GM10266 (cell line): ENCODE data around the gene SCAMP4.

Experiments
- DNase-seq: peaks from one replicate; pipeline ENCODE4 v3.0.0; 2012; ENCODE audit errors: extremely low spot score
- TF ChIP-seq, protein P1 (sequence below): IDR thresholded peaks from 2 replicates; pipeline ENCODE4 v1.5.1; 2012; ENCODE audit warnings: mild to moderate bottlenecking, low read depth; ENCODE audit not compliant: control insufficient read depth, insufficient read depth; ENCODE audit errors: missing control alignments

Gene SCAMP4

GRCh38 chr19:1961000-1961883, 56.0 kb downstream of the SCAMP4 start:
- TF ChIP-seq, protein P1, sequence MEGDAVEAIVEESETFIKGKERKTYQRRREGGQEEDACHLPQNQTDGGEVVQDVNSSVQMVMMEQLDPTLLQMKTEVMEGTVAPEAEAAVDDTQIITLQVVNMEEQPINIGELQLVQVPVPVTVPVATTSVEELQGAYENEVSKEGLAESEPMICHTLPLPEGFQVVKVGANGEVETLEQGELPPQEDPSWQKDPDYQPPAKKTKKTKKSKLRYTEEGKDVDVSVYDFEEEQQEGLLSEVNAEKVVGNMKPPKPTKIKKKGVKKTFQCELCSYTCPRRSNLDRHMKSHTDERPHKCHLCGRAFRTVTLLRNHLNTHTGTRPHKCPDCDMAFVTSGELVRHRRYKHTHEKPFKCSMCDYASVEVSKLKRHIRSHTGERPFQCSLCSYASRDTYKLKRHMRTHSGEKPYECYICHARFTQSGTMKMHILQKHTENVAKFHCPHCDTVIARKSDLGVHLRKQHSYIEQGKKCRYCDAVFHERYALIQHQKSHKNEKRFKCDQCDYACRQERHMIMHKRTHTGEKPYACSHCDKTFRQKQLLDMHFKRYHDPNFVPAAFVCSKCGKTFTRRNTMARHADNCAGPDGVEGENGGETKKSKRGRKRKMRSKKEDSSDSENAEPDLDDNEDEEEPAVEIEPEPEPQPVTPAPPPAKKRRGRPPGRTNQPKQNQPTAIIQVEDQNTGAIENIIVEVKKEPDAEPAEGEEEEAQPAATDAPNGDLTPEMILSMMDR = no peak
- no peak for DNase-seq

- DNase-seq = no peak
- TF ChIP-seq, protein P1 = no peak
Observed at GRCh38 chr19:1962674-1963073, 57.5 kb downstream of the SCAMP4 start.

GRCh38 chr19:1967087-1967608, 61.9 kb downstream of the SCAMP4 start:
- TF ChIP-seq, protein P1 = no peak
- DNase-seq = no peak

DNA sequence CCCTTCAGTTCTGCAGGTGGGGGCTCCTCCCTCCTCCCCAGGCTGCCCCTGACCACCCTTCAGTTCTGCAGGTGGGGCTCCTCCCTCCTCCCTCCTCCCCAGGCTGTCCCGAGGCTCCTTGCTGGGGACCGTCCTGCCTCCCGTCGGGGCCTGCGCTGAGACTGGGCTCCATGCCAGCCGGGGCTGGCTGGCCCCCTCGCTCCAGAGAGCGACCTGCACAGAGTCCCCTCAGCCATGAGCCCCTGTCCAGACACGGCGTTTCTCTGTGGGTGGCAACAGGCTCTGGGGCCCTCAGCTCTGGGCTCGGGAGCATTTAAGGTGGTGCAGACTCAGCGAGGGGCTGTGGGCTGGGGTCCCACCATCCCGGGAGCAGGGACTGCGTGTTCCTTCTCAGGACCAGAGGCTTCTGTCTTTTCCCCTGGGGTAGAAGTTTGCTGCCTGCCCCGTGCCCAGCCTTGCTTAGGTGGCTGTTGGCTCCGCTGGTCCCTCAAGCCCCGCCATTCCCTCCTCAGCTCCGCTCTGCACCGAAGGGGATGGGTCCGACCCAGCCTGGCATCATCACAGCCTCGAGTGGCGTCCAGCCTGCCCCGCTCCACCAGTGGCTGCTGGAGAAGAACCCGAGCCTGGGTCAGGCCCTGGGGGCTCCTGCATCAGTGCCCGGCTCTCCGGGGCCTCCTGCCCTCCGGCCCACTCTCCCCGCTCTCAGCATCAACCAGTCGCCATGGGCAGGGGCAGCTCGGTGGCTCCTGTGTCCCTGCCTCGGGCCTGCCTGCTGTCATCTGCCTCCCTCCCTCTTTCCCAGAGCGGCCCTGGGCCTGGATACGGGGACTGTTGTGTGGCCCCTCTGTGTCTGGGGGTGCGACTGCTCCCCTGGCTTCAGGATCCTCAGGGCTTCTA, 63.3 kb downstream of the SCAMP4 start:
- TF ChIP-seq, protein P1 = no peak
- no peak for DNase-seq

- TF ChIP-seq, protein P1 = no peak
Observed at GRCh38 chr19:1969176-1970002, 64.2 kb downstream of the SCAMP4 start.

DNA sequence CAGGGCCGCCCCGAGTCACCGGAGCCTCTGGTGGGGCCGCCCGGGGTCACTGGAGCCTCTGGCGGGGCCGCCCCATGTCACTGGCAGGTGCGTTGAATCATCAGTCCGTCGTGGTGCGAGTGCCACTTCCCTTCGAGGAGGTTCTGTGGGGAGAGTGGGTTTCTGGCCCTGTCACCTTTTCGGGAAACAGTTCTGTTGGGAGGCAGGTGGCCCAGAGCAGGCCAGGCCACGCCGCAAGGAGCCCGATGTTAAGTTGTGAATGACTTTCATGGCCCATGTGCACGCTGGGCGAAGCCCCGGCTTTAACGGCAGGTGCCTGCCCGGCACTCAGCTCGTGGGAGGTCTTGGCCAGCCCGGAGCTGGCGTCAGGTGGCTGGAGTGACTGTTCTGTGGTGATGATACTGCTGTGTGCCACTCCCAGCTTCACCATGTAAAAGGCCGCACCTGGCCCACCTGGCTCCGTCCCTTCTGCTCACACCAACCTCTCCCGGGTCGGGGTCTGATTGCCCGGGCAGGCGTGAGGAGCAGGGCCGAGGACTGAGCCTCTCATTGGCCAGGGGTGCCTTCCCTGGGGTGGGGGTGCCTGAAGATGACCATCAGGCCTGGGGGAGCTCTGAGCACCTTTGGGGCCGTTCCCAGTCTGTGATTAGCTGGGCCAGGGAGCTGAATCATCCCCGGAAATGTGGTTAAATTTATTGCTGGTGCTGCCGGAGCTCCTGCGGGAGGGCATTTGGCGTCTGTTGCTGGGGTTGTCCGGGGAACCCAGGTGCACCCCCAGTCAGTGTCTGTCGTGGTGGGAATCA, 65.0 kb downstream of the SCAMP4 start:
- TF ChIP-seq, protein P1 = no peak
- DNase-seq = no peak

More at GRCh38 chr19:1969176-1970002, 64.2 kb downstream of the SCAMP4 start:
- DNase-seq = no peak
